Measurements from ENCODE around the gene OR13C2.
"Not testable (repeated sequence)": the region's sequence is repeated elsewhere in the genome, so short reads cannot be mapped to it uniquely, and the experiment has no call there.

Gene OR13C2, protein sequence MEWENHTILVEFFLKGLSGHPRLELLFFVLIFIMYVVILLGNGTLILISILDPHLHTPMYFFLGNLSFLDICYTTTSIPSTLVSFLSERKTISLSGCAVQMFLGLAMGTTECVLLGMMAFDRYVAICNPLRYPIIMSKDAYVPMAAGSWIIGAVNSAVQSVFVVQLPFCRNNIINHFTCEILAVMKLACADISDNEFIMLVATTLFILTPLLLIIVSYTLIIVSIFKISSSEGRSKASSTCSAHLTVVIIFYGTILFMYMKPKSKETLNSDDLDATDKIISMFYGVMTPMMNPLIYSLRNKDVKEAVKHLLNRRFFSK

GRCh38 chr9:104605527-104605926 is at the start of gene OR13C2:
TSS of gene OR13C2 (minus strand) at chr9:104605627. CDS start at chr9:104605627, 0 bp downstream.
- not testable (repeated sequence) for DNase-seq (ENCODE audit: low spot score)

DNA sequence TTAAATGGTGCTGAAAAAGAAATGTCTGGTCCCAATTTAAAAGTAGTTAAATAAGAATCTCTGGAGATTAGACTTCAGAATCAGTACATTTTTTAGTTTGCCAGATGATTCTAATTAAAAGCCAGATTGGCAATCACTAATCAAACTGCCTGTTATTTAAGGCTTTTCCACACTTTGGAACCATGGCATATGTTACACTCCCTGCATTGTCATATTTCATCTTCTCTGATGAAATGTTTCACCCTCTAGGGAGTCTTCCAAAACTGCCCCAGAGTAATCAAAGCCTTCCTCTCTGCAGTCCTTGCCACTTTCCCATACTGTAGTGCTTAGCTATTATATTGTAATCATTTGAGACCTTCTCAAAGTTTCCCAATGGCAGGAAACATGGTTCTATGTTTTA is 30.0 kb upstream of the OR13C2 start:
- DNase-seq (ENCODE audit: low spot score), result no peak

- DNase-seq (ENCODE audit: low spot score), result no peak
Measured at GRCh38 chr9:104633976-104634520, 28.6 kb upstream of the OR13C2 start.

DNA sequence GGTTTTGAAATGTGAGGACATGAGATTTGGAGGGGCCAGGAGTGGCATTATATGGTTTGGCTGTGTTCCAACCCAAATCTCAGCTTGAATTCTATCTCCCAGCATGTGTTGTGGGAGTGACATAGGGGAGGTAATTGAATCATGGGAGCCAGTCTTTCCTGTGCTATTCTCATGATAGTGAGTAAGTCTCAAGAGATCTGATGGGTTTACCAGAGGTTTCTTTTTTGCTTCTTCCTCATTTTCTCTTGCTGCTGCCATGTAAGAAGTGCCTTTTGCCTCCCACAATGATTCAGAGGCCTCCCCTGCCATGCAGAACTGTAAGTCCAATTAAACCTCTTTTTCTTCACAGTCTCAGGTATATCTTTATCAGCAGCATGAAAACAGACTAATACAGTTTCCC is 20.5 kb upstream of the OR13C2 start:
- not testable (repeated sequence) for DNase-seq (ENCODE audit: low spot score)

- DNase-seq (ENCODE audit: low spot score), result no peak
Measured at GRCh38 chr9:104618104-104618503, 12.7 kb upstream of the OR13C2 start, which contains the start of gene OR13C9. TSS of gene OR13C9 (minus strand) at chr9:104618204. CDS start at chr9:104618204, 0 bp downstream.

GRCh38 chr9:104617418-104617817 is 12.0 kb upstream of the OR13C2 start:
- DNase-seq (ENCODE audit: low spot score), result no peak

DNA sequence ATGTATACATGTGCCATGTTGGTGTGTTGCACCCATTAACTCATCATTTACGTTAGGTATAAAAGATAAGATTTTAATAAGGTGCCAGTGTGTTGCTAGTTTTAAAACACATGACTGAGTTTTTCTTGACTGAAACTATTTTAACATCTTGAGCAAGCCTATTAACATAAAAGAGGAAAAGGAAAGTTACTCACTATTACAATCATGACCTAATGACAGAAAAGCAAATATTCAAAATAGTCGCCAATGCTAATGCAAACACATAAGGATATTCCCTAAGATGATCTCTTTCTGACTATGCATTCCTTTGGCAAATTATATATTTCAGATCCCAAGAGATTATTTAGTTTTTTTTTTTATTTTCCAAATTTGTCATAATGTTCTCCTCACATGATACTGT is 5.8 kb upstream of the OR13C2 start:
- no peak for DNase-seq (ENCODE audit: low spot score)

DNA sequence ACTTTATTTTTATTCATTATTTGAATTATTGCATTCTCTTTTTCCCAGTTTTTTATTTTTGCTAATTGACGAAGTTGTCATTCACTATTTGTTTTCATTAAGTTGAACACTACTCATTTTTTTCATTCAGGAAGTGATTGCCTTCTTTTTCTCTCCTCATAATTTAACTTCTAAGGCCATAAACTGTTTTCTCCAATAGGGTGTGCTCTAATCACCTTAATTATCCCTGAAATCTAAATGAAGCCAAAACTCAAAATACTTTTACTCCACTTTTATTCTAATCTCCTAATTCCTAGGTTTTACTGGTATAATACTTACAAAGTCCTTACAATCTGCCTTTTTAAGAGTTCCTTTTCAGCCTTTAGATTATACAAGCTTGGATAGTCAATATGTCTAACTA is 2.9 kb upstream of the OR13C2 start:
- no peak for DNase-seq (ENCODE audit: low spot score)

DNA sequence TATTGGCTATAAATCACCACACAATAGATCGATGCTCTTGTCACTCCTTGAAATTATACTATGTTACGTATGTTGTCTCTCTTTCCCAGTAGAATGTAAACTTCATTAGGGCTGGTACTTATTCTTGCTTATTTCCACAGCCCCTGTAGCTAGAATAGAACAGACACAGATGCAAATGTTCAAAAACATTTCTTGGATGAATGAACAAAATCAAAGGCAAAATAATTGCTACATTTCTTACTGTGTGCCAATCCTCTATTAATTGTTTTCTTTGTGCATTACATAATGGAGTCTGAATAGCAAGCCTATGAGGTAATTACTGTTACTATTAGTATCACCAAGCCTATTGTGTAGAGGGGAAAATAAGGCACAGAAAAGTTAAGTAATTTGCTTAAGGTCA is 725 bp upstream of the OR13C2 start:
- no peak for DNase-seq (ENCODE audit: low spot score)

DNA sequence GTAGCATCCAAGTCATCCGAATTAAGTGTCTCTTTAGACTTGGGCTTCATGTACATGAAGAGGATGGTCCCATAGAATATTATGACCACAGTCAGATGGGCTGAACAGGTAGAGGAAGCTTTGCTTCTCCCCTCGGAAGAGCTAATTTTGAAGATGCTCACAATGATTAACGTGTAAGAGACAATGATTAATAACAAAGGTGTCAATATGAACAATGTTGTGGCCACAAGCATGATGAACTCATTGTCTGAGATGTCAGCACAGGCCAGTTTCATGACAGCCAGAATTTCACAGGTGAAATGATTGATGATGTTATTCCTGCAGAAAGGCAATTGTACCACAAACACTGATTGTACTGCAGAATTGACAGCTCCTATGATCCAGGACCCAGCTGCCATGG is 626 bp downstream of the OR13C2 start:
- no peak for DNase-seq (ENCODE audit: low spot score)

DNA sequence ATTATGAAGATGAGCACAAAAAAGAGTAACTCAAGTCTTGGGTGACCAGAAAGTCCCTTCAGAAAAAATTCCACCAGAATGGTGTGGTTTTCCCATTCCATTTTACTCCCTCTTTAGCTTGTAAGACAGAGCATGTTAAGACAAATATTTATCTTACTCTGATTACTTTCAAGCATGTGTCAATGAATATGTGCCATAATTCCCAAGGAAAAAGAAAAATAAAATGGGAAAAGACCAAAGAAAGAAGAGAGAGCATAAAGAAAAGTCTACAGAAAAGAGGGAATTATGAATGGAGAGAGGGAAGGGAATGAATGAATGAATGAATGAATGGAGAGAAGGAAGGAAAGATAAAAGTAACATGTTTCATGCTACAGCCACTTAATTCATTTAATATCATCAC is 6.1 kb downstream of the OR13C2 start, which contains the start of gene OR13C5:
Gene OR13C5 (minus strand): TSS at position 101 of the 400 bp plus-strand sequence. CDS start 0 bp downstream, at position 101.
- not testable (repeated sequence) for DNase-seq (ENCODE audit: low spot score)

DNA sequence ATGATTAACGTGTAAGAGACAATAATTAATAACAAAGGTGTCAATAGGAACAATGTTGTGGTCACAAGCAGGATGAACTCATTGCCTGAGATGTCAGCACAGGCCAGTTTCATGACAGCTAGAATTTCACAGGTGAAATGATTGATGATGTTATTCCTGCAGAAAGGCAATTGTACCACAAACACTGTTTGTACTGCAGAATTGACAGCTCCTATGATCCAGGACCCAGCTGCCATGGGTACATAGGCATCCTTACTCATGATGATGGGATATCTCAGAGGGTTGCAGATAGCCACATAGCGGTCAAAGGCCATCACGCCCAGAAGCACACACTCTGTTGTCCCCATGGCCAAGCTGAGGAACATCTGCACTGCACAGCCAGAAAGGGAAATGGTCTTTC is 6.7 kb downstream of the OR13C2 start:
- not testable (repeated sequence) for DNase-seq (ENCODE audit: low spot score)

DNA sequence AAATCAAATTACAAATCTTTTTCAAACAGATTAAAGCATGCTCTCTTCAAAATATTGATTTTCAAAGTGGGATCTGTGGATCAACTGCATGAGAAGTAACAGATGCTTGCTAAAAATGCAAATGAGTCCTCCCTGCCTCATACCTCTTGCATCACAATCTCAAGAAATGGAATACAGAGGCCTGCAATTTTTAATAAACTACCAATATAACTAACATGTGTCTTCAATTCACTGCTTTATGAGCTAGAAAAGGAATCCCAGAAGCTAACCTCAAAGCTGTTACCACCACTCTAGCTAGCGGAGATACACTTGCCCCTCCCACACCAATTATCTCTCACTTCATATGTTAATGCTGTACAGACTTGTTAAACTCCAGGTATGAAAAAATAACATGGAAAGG is 15.8 kb downstream of the OR13C2 start:
- DNase-seq (ENCODE audit: low spot score), result no peak

GRCh38 chr9:104586496-104587180 is 18.8 kb downstream of the OR13C2 start:
- no peak for DNase-seq (ENCODE audit: low spot score)

- DNase-seq (ENCODE audit: low spot score), result no peak
Measured at GRCh38 chr9:104580562-104580961, 24.9 kb downstream of the OR13C2 start.

DNA sequence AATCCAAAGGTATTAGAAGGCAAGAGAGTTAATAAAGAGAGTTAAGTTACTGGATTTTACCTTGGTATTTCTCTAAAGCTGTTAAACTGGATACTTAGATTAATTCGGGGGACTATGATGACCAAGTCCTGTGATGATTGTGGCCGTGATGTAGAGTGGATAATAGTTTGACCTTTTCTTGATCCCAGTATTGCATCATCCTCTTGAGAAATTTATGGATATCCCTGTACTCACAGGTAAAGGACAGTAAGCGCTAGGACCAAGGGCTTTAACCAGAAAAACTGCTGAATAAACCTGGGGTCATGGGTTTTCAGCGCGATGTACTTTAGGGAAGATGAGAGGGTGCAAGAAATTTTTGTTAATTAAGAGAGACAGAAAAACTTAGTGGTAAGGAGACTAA is 28.2 kb downstream of the OR13C2 start:
- no peak for DNase-seq (ENCODE audit: low spot score)

GRCh38 chr9:104575456-104575855 is 30.0 kb downstream of the OR13C2 start:
- no peak for DNase-seq (ENCODE audit: low spot score)

- DNase-seq (ENCODE audit: low spot score), result no peak
Measured at GRCh38 chr9:104572612-104573011, 32.8 kb downstream of the OR13C2 start.

- no peak for DNase-seq (ENCODE audit: low spot score)
Measured at GRCh38 chr9:104568868-104569267, 36.6 kb downstream of the OR13C2 start, which contains the start of gene OR13C8. TSS of gene OR13C8 (plus strand) at chr9:104569168. CDS start at chr9:104569168, 0 bp downstream.

- DNase-seq (ENCODE audit: low spot score), result no peak
Measured at GRCh38 chr9:104564358-104564757, 41.1 kb downstream of the OR13C2 start.

DNA sequence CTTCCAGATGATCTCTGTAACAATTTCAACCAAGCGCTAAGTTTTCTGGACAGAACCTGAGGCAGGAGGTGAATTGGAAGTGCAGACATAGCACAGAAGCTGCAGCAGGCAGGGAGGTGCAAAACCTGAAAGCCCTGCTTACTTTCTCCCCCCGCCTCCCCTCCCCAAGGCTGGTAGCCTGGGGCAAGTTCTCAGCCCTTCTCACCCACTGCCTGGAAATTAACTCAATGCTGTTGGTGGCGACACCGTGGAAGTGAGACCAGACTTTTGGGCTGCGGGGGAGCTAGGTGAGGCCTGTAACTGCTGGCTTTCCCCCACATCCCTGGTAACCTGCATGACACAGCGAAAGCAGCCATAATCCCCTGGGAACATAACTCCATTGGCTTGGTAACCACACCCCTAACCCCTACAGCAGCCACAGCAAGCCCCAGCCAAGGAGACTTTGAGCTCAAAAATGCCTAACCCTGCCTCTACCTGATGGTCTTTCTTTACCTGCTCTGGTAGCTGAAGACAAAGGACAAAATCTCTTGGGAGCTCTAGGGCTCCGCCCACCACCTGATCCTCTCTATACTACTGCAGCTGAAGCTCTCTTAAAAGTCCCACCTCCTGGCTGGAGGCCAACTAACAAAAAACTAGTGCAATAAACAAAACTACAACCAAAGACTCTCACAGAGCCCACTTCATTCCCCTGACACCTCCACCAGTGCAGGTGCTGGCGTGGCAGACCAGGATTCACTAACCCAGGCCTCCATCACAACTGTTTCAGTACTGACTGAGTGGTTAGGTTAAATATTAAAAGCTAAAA is 48.4 kb downstream of the OR13C2 start:
- DNase-seq (ENCODE audit: low spot score), result no peak

DNA sequence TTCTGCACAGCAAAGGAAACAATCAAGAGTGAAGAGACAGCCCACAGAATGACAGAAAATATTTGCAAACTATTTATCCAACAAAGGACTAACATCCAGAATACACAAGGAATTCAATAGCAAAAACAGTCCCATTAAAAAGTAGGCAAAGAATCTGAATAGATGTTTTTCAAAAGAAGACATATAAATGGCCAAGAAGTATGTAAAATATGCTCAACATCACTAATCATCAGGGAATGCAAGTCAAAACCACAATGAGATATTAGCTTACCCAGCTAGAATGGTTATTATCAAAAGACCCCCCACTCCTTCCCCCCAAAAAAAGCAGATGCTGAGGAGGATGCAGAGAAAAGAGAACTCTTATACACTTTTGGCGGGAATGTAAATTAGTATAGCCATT is 49.9 kb downstream of the OR13C2 start:
- DNase-seq (ENCODE audit: low spot score), result no peak
